ENCODE measurements around the gene SF3B6.
"Not testable (repeated sequence)": the region's sequence is repeated elsewhere in the genome, so short reads cannot be mapped to it uniquely, and the experiment has no call there.

Gene SF3B6

GRCh38 chr2:24075915-24076848 is at the start of gene SF3B6:
Gene SF3B6, minus strand, starts transcription at chr2:24076326. Its CDS starts 97 bp downstream, at chr2:24076229.
- in situ Hi-C loops (cut with MboI; ENCODE audit: low sequenced_read_pairs), result no loop called here

DNA sequence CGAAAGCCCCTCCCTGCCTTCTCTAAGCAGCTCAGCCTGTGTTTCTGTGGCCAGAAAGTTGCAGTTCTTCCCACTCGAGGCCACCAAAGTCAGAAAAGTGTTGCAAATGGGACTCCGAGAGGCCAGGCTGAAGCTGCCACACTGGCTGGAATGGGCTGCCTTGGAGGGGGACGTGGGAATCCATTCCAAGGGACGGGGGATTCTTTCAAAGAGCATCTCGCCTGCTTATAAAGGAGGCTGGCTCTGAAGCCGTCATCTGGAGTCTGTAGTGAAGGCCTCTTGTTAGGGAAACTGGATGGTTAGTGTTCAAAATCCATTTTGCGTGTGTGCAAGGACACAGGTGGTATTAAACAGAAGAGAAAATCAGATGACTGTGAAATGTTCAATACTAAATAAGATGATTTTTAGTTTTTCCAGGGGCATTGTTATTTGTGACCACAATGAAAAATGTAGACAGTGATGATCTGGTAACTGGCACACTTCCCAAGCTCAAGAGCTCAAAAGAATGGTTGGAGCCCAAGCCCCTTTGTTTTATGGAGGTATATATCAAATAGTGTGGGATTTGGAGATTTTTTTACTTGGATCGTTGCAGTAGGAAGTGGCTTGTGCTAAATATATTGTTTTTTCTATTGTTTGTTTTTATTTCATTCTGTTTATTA is 47.9 kb upstream of the SF3B6 start:
- in situ Hi-C loops (cut with MboI; ENCODE audit: low sequenced_read_pairs), result no loop called here

- in situ Hi-C loops (cut with MboI; ENCODE audit: low sequenced_read_pairs), result no loop called here
These were observed 47.2 kb upstream of the SF3B6 start, which contains the start of the genes FAM228B and PFN4 for GRCh38 chr2:24123195-24123921. Gene FAM228B, plus strand, starts transcription at chr2:24123469. Its CDS starts 893 bp downstream, at chr2:24124362. Gene PFN4, minus strand, starts transcription at chr2:24123334. Its CDS starts 799 bp downstream, at chr2:24122535.

GRCh38 chr2:24122366-24123194 is 46.5 kb upstream of the SF3B6 start:
- in situ Hi-C loops (cut with MboI; ENCODE audit: low sequenced_read_pairs), result no loop called here

- in situ Hi-C loops (cut with MboI; ENCODE audit: low sequenced_read_pairs), result no loop called here
These were observed 45.3 kb upstream of the SF3B6 start for GRCh38 chr2:24121469-24121868.

DNA sequence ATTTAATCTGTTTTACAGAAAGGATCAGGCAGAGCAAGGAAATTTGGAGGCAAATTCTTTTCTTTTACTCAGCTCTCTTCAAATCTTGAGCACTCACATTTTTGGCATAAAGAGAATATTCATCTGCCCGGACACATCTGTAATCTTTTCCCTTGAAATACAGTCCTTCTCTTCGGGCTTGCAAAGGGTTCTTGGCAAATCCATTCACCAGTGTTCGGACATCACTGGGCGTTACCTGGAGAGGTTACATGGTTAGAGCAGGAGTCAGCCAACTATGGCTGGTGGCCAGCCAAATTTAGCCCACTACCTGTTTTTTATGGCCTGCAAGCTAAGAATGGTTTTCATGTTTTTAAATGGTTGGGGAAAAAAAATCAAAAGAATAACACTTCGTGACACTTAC is 44.9 kb upstream of the SF3B6 start:
- in situ Hi-C loops (cut with MboI; ENCODE audit: low sequenced_read_pairs), result no loop called here

DNA sequence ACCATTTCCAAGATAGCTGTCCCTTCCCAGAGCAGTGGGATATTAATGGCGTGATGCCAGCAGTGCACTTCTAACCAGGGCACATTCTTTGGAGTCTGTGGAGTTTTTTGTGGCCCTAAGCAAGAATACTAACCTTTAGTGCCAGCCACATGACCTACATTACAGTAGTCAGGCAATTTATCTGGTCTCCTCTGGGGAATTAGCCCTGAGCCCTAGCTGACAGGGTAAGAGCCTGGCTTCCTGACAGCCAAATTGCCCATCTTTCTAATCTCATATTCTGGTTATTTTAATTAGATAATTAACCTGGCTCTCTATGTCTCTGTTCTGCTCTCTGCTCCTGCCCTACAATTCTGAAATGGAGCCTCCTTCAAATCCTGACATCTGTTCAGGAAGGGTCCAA is 41.8 kb upstream of the SF3B6 start:
- in situ Hi-C loops (cut with MboI; ENCODE audit: low sequenced_read_pairs), result no loop called here

GRCh38 chr2:24115057-24115456 is 38.9 kb upstream of the SF3B6 start:
- in situ Hi-C loops (cut with MboI; ENCODE audit: low sequenced_read_pairs), result no loop called here

- in situ Hi-C loops (cut with MboI; ENCODE audit: low sequenced_read_pairs), result no loop called here
These were observed 35.3 kb upstream of the SF3B6 start for GRCh38 chr2:24111407-24111901.

DNA sequence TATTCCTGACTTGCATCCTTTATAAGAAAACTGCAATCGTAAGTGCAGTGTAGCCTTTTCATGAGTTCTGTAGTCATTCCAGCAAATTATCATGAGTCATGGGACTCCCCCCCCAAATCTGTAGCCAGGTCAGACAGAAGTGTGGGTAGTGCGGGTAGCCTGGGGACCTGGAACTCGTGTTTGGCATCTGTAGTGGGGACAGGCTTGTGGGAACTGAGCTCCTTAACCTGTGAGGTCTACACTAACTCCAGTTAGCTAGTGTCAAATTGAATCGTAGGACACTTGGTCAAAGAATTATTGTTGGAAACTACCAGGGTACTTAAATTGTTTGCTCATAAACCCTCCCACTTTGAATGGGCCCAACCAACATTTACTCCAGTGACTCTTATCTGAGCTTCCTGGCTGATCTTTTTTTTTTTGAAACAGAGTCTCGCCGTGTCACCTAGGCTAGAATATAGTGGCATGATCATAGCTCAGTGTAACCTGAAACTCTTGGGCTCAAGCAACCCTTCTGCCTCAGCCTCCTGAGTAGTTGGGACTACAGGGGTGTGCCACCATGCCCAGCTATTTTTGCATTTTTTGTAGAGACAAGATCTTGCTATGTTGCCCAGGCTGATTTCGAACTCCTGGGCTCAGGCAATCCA is 34.7 kb upstream of the SF3B6 start:
- in situ Hi-C loops (cut with MboI; ENCODE audit: low sequenced_read_pairs), result no loop called here

DNA sequence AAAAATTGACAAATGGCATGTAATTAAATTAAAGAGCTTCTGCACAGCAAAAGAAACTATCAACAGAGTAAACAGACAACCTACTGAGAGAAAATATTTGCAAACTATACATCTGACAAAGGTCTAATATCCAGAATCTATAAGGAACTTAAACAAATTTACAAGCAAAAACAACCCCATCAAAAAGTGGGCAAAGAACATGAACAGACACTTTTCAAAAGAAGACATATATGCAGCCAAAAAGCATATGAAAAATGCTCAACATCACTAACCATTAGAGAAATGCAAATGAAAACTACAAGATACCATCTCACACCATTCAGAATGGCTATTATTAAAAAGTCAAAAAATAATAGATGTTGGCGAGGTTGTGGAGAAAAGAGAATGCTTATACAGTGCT is 33.3 kb upstream of the SF3B6 start:
- in situ Hi-C loops (cut with MboI; ENCODE audit: low sequenced_read_pairs), result not testable (repeated sequence)

DNA sequence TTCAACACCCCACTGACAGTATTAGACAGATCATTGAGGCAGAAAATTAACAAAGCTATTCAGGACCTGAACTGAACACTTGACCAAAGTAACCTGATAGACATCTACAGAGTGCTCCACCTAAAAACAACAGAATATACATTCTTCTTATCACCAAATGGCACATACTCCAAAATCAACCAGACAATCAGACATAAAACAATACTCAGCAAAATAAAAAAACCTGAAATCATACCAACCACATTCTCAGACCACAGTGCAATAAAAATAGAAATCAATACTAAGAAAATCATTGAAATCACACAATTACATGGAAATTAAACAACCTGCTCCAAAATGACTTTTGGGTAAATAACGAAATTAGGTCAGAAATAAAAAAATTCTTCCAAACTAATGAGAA is 31.2 kb upstream of the SF3B6 start:
- in situ Hi-C loops (cut with MboI; ENCODE audit: low sequenced_read_pairs), result no loop called here

GRCh38 chr2:24106786-24107185 is 30.7 kb upstream of the SF3B6 start:
- in situ Hi-C loops (cut with MboI; ENCODE audit: low sequenced_read_pairs), result no loop called here

DNA sequence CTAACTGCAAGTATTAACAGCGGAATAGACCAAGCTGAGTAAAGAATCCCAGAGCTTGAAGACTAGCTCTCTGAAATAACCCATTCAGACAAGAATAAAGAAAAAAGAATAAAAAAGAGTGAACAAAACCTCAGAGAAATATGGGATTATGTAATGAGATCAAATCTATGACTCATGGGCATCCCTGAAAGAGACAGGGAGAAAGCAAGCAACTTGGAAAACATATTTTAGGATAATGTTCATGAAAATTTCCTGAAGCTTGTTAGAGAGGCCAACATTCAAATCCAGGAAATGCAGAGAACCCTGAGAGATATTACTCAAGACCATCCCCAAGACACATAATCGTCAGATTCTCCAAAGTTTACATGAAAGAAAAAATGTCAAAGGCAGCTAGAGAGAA is 29.7 kb upstream of the SF3B6 start:
- in situ Hi-C loops (cut with MboI; ENCODE audit: low sequenced_read_pairs), result no loop called here

DNA sequence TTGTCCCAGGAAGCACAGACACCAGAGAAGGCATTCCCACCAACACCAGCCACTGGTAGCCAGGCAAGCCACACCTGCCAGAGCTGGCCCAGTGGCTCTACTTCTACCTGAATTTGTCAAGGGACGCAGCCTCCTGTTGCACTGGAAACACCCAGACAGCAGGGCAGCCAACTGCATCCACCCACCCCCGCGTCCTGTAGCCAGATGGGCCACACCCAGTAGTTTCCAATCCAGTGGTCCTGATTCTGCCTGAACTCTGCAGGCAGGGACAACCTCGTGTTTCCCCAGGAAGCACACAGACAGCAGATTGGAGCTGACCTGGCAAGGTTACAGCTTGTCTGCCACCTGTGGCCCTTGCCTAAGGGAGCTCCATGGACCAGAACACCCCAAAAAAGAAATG is 28.8 kb upstream of the SF3B6 start:
- in situ Hi-C loops (cut with MboI; ENCODE audit: low sequenced_read_pairs), result no loop called here

DNA sequence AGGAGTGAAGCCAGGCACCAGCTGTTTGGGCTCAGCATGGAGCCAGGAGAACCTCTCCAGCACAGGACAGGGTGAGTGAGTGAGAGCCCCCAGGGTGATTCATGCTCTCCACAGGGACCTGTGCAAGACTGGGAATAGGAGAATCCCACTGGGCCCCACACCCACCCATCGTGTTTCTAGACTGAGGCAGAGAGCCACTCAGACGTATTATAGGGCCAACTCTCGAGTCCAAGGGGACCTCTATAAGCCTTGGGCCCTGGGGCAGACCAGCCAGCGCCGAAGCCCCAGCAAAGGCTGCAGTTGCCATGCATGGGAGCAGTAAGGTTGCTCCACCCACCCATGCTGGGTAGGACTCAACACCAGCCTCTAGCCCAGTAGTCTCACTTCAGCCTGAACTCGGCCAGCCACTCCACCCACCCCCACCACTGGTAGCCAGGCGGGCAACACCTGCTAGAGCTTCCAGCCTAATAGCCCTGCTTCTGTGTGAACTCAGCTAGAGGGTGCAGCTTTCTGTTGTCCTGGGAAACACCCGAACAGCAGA is 28.1 kb upstream of the SF3B6 start:
- in situ Hi-C loops (cut with MboI; ENCODE audit: low sequenced_read_pairs), result no loop called here

DNA sequence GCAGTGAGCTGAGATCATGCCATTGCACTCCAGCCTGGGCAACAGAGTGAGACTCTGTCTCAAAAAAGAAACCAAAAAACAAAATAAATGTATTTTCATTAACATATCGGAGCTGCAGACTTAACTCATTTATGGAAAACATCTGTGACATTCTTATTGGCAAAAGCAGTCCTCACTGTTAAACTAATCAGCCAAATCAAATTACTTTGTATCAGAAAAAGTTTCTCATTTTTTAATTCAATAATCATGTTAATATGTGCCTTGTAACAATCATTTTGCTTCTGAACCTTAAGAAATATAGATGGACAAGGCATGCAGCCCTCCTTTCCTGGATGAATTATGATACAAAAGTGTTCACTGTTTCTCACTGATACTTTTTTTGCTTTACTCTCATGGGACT is 26.6 kb upstream of the SF3B6 start:
- in situ Hi-C loops (cut with MboI; ENCODE audit: low sequenced_read_pairs), result no loop called here

DNA sequence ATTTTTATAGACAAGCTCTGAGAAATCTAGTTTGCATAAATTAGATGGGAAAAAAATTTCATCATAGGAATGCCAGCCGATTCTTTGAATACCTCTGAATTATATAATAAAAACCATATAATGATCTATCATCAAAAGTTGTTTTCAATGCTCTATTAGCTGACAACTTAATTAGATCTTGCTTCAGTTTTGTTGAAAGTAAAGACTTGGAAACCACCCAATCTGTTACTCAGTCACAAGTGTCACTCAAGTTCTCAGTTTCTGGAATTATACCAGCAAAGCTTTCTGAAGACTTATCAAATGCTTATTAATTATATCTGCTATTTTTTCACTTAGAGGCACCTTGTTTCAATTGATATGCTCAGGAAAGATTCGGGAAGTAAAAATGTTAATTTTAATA is 25.9 kb upstream of the SF3B6 start:
- in situ Hi-C loops (cut with MboI; ENCODE audit: low sequenced_read_pairs), result no loop called here

DNA sequence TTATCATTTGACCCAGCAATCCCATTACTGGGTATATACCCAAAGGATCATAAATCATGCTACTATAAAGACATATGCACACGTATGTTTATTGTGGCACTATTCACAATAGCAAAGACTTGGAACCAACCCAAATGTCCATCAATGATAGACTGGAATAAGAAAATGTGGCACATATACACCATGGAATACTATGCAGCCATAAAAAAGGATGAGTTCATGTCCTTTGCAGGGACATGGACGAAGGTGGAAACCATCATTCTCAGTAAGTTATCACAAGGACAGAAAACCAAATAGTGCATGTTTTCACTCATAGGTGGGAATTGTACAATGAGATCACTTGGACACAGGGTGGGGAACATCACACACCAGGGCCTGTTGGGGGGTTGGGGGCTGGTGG is 24.6 kb upstream of the SF3B6 start:
- in situ Hi-C loops (cut with MboI; ENCODE audit: low sequenced_read_pairs), result not testable (repeated sequence)
